GM21367 (cell line): ENCODE data around the gene LYRM9.
"Not testable (repeated sequence)": the region's sequence is repeated elsewhere in the genome, so short reads cannot be mapped to it uniquely, and the experiment has no call there.

Experiments used
- ATAC-seq: cut with Tn5 transposase; IDR thresholded peaks from one replicate; pipeline ENCODE4 v1.9.1; 2021; ENCODE audit not compliant: unreplicated experiment

The LYRM9 gene

GRCh38 chr17:27878776-27879562 is 14.2 kb downstream of the LYRM9 start:
- ATAC-seq: no peak

- no peak for ATAC-seq
Observed at GRCh38 chr17:27873746-27874145, 19.4 kb downstream of the LYRM9 start.

DNA sequence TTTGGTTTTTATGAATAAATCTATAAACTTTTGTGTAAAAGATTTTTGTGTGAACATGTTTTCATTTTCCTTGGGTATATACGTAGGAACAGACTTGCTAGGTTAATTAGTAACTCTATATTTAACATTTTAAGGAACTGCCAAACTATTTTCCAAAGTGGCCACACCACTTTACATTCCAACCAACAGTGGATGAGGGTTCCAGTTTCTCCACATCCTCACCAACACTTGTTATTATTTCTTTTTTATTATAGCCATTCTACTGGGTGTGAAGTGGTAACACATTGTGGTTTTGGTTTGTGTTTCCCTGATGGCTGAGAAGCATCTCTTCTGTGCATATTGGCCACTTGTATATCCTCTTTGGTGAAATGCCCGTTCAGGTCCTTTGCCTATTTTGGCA is 20.0 kb downstream of the LYRM9 start:
- no peak for ATAC-seq

GRCh38 chr17:27872776-27873175 is 20.4 kb downstream of the LYRM9 start:
- ATAC-seq: no peak

- no peak for ATAC-seq
Observed at GRCh38 chr17:27871407-27871806, 21.8 kb downstream of the LYRM9 start.

DNA sequence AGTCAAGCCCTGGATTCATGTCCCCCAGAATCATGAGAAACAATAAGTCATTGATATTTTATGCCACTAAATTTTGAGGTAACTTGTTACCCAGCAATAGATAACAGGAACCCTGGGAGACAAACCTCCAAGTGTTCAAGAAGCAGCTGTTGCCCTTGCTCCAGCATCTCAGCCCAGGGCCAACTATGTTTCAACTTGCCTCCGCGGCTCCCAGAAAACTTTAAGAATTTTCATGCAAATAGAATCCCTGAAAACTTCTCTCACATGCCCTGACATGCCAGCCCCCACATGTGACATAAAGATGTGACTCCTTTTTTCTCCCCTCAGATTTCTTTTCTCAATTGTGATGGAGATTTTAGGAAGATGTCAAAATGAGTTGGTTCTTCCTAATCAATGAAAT is 22.8 kb downstream of the LYRM9 start:
- no peak for ATAC-seq

GRCh38 chr17:27868565-27868964 is 24.6 kb downstream of the LYRM9 start:
- no peak for ATAC-seq

- no peak for ATAC-seq
Observed at GRCh38 chr17:27862840-27863239, 30.3 kb downstream of the LYRM9 start.

DNA sequence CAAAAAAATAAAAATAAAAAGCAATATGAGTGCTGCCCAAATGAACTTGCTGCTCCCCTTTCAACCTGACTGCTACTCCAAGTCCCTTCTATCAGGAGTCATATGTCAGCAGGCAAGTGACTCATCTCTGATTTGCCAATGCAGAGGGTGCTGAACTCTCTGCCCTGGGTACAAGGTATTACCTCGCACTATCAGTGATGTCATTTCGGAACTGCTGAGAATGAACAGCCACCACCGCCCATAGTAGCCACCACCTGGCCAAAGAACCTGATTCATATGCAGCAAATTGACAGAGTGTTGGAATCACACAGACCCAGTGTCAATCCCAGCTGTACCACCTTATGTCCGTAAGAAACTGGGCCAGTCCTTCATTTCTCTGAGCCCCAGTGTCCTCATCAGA is 31.2 kb downstream of the LYRM9 start:
- no peak for ATAC-seq

- no peak for ATAC-seq
Observed at GRCh38 chr17:27860971-27861664, 32.0 kb downstream of the LYRM9 start.

DNA sequence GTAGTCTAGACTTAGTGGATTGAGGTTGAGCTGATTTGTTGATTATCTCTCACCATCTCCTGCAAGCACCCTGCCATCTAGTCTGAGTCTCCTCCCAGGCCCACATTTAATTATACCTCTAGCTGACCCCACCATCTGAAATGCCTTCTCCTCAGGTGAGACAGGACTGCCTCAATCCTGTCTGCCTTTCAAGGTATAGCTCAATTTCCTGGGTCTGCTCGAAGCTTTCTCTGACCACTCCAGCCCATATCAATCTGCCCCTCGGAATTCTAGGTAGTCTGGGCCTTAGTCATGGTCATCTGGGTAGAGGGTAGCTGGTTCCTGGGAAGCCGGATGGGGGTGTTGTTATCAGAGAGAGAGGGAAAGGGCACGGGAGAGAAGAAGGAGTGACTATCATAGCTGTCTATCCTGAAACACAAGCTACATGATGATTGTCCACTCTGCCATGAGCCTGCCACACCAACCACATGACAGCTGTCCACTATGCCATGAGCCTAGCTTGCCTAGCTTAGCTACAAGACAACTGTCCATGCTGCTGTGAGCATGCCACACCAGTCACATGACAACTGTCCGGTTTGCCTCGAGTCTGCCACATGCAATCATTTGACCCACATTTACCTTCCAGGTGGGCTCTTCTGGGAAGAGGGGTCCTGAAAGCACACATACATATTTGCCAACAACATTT is 34.4 kb downstream of the LYRM9 start:
- no peak for ATAC-seq

- no peak for ATAC-seq
Observed at GRCh38 chr17:27856676-27857432, 36.3 kb downstream of the LYRM9 start.

- ATAC-seq: no peak
Observed at GRCh38 chr17:27855454-27855853, 37.7 kb downstream of the LYRM9 start.

DNA sequence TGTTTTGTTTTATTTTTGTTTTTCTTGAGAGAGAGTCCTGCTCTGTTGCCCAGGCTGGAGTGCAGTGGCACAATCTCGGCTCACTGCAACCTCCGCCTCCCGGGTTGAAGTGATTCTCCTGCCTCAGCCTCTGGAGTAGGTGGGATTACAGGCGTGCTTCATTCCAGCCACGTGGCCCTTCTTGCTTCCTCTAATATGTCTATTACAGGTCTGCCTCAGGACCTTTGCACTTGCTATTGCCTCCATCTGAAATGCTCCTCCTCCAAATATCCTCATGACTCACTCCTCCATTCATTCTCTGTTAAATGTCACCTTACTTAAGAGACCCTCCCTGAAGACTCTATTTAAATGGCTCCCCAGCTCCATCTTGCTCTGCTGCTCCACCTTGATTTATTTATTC is 39.0 kb downstream of the LYRM9 start:
- no peak for ATAC-seq

DNA sequence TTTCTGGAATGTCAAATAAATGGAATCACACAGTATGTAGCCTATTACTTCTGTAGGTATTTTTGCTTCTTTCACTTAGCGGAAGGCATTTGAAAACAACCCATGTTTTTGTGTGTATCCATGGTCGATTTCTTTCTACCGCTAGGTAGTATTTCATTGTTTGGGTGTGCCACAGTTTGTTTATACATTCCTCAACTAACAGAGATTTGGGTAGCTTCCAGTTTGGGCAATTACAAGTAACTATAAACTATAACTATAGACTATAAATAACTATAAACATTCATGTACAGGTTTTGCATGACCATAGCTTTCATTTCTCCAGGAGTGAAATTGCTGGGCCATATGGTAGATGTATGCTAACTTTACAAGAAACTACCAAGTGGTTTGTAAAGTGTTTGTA is 40.1 kb downstream of the LYRM9 start:
- no peak for ATAC-seq

DNA sequence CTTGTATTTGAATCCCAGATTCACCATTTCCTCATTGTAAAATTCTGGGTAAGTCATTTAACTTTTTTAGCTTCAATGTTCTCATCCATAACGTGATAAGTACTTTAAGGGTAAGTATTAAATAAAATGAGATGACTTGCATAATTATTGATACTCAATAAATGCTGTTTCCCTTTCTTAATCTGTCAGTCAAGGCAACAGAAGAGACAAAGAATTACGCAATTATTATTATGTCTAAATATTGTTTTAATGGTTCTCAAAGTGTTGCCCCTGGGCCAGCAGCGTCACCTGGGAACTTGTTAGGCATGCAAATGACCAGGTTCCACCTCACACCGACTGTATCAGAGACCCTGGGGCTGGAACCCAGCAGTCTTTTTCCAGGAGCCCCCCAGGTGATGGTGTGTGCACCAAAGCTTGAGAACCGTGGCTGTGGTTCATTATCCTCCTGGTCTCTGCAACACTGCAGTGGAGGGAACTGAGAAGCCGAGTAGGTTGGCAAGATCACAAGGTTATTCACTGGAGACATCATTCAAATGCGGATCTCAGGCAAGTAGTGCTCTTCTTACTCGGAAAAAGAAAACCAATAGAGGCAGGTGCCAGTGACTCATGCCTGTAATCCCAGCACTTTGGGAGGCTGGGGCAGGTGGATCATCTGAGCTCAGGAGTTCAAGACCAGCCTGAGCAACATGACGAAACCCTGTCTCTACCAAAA is 43.5 kb downstream of the LYRM9 start:
- no peak for ATAC-seq

GRCh38 chr17:27848931-27849330 is 44.2 kb downstream of the LYRM9 start:
- no peak for ATAC-seq

GRCh38 chr17:27846808-27847307 is 46.3 kb downstream of the LYRM9 start:
- ATAC-seq: not testable (repeated sequence)

DNA sequence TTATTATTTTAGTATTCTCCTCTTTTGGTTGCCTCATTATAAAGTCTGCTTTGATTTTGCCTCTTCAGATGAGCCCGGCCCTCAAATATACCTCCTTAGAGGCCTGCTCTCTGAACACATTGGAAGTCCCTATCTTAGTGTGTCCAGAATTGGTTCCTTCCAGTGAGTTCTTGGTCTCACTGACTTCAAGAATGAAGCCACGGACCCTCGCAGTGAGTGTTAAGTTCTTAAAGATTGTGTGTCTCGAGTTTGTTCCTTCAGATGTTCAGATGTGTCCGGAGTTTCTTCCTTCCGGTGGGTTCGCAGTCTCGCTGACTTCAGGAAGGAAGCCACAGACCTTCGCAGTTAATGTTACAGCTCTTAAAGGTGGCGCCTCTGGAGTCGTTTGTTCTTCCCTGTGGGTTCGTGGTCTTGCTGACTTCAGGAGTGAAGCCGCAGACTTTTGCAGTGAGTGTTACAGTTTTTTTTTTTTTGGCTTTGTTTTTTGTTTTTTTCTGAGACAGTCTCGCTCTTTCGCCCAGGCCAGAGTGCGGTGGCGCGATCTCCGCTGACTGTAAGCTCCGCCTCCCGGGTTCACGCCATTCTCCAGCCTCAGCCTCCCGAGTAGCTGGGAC is 47.0 kb downstream of the LYRM9 start:
- ATAC-seq: no peak
